GM12864 (cell line): ENCODE results near the gene GRN.
"Not testable (repeated sequence)": the region's sequence is repeated elsewhere in the genome, so short reads cannot be mapped to it uniquely, and the experiment has no call there.

Experiments used
- DNase-seq: peaks from one replicate; pipeline ENCODE4 v3.0.0-alpha.2; 2011; ENCODE audit warnings: low read depth
- H3K4me3 ChIP-seq: 2 replicates; pipeline ENCODE4 v1.5.1; 2011; ENCODE audit warnings: mild to moderate bottlenecking, low read depth, low read length, control low read depth
- CTCF ChIP-seq: IDR thresholded peaks from 2 replicates; pipeline ENCODE4 v1.5.1; 2011; ENCODE audit warnings: low read depth, mild to moderate bottlenecking, moderate library complexity, low read length, control low read depth, inconsistent platforms; ENCODE audit errors: missing control alignments

Gene GRN

DNA sequence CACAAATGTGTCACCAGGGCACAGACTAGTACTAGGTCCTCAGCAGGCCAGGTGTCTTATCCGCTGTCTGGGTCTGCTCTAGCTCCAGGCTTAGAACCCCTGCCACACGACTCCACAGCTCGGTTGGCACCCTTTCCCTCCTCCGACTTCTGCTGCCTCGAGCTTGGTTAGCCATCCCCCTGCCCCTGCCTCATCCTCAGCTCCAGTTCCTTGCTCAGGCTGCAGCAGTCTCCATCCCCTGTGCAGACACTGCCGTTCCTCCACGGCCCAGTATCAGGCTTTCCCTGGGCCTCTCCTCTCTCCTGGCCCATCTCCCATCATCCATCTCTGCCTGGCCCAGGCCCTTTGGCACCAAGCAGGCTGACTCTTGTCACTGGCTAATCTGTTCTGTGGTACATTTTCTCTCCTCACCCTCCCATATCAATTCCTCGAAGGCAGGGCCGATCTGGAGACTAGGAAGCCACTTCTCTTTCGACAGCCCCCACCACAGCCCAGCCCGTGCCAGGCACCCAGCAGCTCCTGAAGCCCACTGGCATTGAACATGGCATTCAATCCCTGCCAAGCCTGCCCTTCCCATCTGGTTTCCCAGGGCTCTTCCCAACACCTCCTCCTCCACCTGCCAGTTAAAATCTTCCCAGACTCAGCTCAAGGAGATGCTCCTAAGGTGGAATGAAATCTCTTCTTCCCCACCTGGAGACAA is 1.4 kb upstream of the GRN start:
- TF ChIP-seq CTCF = no peak

GRCh38 chr17:44345454-44346026 is 438 bp downstream of the GRN start:
- TF ChIP-seq CTCF = peak; percentile 85
- peak overlapping the region; percentile 64 for H3K4me3 ChIP-seq
- DNase-seq = no peak

More for the DNA sequence above, 1.4 kb upstream of the GRN start:
- DNase-seq = no peak
- no peak overlapping the region for H3K4me3 ChIP-seq

GRCh38 chr17:44346064-44346844 is 1.2 kb downstream of the GRN start:
- H3K4me3 ChIP-seq = peak overlapping the region; percentile 64
- DNase-seq = no peak
- TF ChIP-seq CTCF = no peak

DNA sequence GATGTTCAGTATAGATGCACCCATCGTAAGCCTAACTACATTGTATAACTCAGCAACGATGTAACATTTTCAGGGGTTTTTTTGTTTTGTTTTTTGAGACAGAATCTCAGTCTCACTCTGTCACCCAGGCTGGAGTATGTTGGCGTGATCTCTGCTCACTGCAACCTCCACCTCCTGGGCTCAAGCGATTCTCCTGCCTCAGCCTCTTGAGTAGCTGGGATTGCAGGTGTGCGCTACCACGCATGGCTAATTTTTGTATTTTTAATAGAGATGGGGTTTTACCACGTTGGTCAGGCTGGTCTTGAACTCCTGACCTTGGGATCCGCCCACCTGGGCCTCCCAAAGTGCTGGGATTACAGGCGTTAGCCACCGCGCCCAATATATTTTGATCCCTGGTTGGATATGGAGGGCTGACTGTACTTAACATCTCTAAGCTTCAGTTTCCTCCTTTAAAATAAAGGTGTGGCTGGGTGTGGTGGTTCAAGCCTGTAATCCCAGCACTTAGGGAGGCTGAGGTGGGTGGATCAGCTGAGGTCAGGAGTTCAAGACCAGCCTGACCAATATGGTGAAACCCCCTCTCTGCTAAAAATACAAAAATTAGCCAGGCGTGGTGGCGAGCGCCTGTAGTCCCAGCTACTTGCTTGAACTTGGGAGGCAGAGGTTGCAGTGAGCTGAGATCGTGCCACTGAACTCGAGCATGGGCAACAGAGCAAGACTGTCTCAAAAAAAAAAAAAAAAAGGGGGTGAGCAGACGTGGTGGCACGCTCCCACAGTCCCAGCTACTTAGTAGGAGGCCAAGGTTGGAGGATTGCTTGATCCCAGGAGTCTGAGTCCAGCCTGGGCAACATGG is 2.3 kb downstream of the GRN start:
- not testable (repeated sequence) for DNase-seq
- H3K4me3 ChIP-seq = peak overlapping the region; percentile 64; the same call in 1 of the 2 replicates

DNA sequence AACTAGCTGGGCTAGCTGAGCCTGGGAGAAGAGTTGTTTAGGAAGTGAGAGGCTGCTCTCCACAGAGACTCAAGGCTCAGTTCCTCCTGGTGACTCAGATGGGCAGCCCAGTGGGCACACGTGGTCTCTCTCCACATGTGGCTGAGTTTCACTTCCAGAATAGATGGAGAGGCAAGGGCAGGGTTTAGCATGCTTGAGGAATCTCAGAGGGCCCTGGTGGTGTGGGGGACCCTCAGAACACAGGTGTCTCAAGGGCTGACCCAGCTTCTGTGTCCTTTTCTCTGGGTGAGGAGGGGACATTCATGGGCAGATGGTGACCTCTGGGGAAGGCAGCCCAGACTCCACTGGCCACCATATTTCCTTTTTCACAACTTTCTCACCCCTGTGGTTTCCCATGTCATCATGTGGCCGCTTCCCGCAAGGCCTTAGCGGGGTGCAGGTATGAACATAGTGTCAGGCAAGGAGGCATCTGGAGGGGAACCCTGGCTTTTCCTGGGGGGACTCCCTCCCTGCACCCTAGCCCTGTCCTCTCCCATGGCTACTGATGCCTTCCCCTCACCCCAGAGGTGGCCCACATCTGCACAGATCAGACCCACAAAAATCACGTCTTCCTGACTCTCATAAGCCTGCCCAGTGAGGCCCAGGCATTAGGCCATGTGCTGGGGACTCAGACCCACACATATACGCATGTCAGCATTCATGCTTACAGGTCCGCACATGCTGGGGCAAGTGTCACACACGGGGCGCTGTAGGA is 3.3 kb downstream of the GRN start:
- peak; percentile 93 for DNase-seq
- H3K4me3 ChIP-seq = peak overlapping the region; percentile 15
- no peak for TF ChIP-seq CTCF

GRCh38 chr17:44348988-44349364 is 3.9 kb downstream of the GRN start:
- TF ChIP-seq CTCF = no peak
- DNase-seq = no peak
- peak overlapping the region; percentile 15 for H3K4me3 ChIP-seq
